ENCODE results near the gene TMEM233. TPM values are rescaled to one million over a fixed set of nuclear protein-coding genes. Genes with fewer than 3 reads are reported as not detected.

The TMEM233 gene
- total RNA-seq, 1 donor from 2014 or later: 0.92 TPM

- peak; percentile 56 for DNase-seq
Measured at GRCh38 chr12:119659289-119659897, 65.8 kb downstream of the TMEM233 start.

- DNase-seq: no peak
Measured at GRCh38 chr12:119660076-119660475, 66.5 kb downstream of the TMEM233 start.

- no peak for DNase-seq
Measured at GRCh38 chr12:119661882-119662281, 68.3 kb downstream of the TMEM233 start.

GRCh38 chr12:119664642-119665041, 71.1 kb downstream of the TMEM233 start:
- no peak for DNase-seq

- no peak for DNase-seq
Measured at GRCh38 chr12:119665164-119665929, 71.8 kb downstream of the TMEM233 start.

- no peak for DNase-seq
Measured at GRCh38 chr12:119666226-119666795, 72.7 kb downstream of the TMEM233 start.

GRCh38 chr12:119666900-119667576, 73.5 kb downstream of the TMEM233 start:
- no peak for DNase-seq

GRCh38 chr12:119667577-119668323, 74.2 kb downstream of the TMEM233 start, which contains the start of gene PRKAB1:
Gene PRKAB1, plus strand, starts transcription at chr12:119668133. Its CDS starts 112 bp downstream, at chr12:119668245.
- DNase-seq: peak; percentile 98

GRCh38 chr12:119668324-119668841, 74.8 kb downstream of the TMEM233 start:
- DNase-seq: no peak

GRCh38 chr12:119669744-119670472, 76.3 kb downstream of the TMEM233 start:
- DNase-seq: peak; percentile 57

GRCh38 chr12:119671070-119671469, 77.5 kb downstream of the TMEM233 start:
- no peak for DNase-seq

GRCh38 chr12:119672194-119672593, 78.6 kb downstream of the TMEM233 start:
- DNase-seq: no peak

- no peak for DNase-seq
Measured at GRCh38 chr12:119673634-119674033, 80.1 kb downstream of the TMEM233 start.

GRCh38 chr12:119674560-119674959, 81.0 kb downstream of the TMEM233 start:
- DNase-seq: no peak

GRCh38 chr12:119676022-119676421, 82.4 kb downstream of the TMEM233 start:
- no peak for DNase-seq

GRCh38 chr12:119676573-119676972, 83.0 kb downstream of the TMEM233 start:
- DNase-seq: no peak

GRCh38 chr12:119678459-119678858, 84.9 kb downstream of the TMEM233 start:
- DNase-seq: no peak

- DNase-seq: no peak
Measured at GRCh38 chr12:119679081-119679480, 85.5 kb downstream of the TMEM233 start.

- DNase-seq: no peak
Measured at GRCh38 chr12:119679490-119679889, 85.9 kb downstream of the TMEM233 start.

GRCh38 chr12:119681111-119681510, 87.5 kb downstream of the TMEM233 start:
- no peak for DNase-seq

Measured in tongue (tissue), 2 donors.